Stimulated activated CD4-positive, alpha-beta T cell treated with anti-CD3 and anti-CD28 coated beads, Interleukin-12 subunit alpha, Interleukin-12 subunit beta, amount 100 ng/mL, for 4 hours (primary cell): ENCODE results near the gene MMAB.

Experiments used
- DNase-seq: peaks from one replicate; pipeline ENCODE4 v3.0.0-alpha.2; 2020

MMAB gene

DNA sequence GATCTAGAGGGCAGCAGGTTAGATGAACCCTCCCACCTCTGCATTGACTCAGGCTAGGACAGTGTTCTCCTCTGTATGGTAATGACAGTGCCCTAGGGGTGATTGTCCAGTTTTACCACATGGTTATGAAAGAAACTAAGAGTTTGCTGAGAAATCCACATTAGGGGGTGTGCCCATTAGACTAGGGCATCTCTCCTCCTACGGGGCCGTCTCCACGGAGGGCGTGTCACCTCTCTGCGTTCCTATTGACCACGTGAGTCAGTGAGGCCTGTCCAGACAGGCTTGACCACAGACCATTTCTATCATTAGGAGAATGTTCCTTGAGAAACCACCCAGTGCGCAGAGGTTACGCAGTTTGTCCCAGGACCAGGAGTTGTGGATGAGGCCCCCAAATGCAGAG is 8.6 kb upstream of the MMAB start:
- no peak for DNase-seq

DNA sequence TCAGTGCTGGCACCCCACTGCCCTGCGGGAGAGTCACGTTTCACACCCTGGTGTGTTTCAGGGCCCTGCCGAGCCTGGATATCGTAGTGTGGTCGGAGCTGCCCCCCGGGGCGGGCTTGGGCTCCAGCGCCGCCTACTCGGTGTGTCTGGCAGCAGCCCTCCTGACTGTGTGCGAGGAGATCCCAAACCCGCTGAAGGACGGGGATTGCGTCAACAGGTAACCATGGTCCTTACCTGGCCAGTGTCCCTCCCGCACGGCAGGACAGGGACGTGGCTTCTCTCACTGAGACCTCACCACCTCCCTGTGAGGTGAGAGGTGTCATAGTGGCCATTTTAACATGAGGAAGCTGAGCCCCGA is 8.0 kb upstream of the MMAB start:
- no peak for DNase-seq

DNA sequence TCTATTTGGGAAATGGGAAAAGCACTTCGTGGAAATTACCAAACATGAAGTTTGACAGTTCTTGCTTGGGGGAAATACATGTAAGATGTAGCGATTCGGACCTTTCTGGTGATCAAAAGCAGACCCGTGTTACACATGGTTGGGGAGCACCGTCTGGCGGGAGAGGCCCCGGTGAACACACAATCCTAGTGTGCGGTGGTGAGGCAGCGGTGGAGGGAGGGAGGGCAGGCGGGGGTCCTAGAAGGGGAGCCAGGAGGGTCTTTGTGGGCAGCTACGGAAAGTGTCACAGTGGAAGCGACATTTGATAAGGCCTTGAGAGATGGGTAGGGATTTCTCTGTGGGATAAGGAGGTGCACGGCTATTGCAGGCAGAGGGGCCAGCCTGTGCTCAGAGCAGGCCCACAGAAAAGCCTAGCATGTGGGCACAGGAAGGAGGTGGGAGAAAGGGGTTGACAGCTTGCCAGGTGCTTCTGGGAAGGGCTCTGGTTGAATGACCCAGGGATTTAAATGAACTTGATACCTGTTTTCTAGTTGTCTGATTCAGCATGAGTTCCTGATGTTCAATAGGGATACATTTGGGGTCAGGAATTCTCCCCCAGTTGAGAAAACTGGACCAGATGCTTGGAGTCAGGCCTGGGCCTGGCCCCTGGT is 7.5 kb upstream of the MMAB start:
- no peak for DNase-seq

DNA sequence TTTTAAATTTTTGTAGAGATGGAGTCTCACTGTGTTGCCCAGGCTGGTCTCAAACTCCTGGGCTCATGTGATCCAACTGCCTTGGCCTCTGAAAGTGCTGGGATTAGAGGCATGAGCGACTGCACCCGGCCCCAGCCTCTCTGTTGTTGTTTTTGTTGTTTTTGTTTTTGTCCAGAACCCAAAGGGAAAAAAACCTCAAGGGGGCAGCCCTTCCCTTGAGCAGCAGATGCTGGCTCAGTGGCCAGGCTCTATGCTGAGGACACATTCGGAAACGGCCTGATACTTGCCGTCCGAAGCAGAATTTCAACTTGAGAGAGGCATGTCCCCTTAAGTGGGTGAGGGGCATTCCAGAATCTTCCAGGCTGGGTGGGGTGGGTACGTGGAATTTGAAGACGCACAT is 7.0 kb upstream of the MMAB start:
- DNase-seq, result no peak

DNA sequence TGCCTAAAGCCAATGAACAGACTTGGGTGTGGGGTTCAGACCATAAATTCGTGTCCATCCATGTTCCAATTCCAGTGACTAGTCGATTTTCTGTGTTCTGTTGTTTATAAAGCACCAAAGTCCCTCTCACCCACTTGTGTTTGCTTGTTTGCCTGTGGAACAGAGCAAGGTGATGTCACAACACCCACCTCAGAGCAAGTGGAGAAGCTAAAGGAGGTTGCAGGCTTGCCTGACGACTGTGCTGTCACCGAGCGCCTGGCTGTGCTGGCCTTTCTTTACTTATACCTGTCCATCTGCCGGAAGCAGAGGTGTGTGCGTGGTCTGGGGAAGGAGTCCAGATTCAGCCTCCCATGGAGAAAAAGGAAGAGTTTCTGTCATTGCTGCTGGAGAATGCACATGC is 6.3 kb upstream of the MMAB start:
- DNase-seq, result no peak

DNA sequence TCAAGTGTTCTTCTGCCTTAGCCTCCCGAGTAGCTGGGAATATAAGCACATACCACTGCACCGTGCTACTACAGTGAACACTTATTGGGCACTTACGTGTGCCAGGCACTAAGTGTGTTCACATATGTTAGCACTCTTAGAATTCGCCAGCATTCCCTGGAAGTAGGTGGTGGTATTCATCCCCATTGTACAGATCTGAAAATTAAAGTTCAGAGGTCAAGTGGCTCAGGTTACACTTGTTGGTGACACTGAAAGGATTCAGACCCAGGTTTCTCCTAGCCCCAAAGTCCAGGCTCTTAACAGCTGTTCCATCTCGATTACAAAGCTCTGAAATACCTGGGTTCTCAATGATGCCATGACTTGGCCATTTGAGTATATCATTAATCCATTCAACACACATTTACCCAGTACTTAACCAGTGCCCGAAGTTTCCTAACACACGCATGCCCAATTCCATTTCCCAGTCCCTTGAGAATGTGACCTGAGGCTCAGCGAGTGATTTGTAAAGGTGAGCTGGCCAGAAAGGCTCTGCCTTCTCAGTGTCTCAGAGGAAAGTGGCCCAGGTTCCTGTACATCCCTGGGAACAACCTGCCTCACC is 5.1 kb upstream of the MMAB start:
- no peak for DNase-seq

DNA sequence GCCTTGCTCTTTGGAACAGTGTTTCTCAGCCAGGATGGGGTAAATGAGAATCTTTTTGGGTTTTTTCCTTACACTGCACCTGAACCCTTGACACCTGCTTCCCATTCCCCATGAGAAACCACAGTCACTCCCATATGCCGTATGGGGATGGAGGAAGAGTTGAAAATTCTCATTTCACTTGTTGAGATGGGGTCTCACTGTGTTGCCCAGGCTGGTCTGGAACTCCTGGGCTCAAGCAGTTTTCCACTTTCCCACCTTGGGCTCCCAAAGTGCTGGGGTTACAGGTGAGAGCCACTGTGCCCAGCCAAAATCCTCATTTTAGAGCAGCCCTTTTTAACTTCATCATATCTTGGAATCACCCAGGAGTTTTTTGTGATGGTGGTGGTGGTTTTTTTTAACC is 4.0 kb upstream of the MMAB start:
- DNase-seq, result no peak

DNA sequence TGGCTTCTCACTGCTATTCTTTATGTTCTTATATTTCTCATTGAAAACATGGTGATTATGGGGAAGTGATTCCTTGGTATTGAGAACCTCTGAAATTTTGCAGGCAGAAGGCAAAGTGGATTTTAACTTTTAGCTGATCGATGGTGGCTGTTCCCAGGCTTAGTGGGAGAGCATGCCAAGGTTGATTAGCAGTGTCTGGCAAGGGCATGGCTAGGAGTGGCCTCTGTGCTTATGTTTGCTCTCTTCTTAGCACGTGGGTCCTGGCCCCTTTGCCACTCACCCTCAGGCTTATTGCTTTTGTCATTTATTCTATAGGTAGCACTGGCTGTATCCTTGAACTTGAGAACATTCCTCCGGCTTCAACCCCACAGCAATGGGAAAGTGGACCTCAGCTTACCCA is 2.4 kb upstream of the MMAB start:
- no peak for DNase-seq

DNA sequence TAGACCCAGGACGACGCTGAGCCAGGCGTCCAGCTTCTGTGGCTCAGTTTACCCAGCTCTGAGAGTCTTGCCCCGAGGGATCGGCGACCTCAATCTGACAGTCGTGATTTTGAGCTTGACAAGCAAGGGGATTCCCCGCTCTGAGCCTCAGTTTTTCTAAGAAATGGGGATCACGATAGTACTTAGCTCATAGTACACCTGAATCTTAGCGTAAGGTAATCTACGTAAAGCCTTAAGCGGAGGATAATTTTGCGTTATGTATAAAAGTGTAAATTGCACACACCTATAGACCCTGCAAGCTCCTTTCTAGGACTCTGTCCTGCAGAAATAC is 575 bp upstream of the MMAB start:
- no peak for DNase-seq

DNA sequence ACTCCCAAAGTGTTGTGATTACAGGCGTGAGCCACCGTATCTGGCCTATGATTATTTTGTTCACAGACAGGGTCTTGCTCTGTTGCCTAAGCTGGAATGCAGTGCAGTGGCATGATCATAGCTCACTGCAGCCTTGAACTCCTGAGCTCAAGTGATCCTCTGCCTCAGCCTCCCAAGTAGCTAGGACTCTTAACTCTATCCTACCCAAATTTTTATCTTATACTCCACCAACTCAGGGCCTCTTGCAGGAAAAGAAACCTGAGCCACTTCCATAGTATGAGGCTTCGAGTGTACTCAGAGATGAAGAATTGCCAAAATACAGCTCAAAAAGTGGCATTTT is 828 bp downstream of the MMAB start:
- no peak for DNase-seq

DNA sequence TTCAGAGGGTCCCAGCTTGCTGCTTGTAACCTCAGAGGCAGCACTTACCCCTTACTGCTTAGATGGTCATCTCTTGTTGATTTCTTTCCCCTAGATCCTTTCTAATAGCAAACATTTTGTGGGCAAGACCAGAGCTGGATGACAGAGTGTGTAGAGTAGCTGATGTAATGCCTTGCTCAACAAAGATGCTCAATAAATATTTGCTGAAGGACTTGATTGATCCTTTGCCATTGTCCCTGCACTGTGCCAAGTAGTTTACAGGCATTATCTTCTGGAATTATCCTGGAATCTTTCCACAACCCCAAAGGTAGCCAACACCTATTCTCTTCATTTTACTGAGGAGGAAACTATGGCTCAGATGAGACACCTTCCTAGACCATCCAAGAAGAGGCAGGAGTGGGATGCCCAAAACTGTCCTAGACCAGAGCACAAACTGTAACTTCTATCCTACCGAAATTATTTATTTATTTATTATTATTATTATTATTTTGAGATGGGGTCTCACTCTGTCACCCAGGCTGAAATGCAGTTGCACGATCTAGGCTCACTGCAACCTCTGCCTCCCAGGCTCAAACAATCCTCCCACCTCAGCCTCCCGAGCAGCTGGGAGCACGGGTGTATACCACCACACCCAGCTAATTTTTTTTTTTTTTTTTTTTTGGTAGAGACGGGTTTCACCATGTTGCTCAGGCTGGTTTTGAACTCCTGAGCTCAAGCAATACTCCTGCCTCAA is 1.4 kb downstream of the MMAB start:
- DNase-seq, result no peak

DNA sequence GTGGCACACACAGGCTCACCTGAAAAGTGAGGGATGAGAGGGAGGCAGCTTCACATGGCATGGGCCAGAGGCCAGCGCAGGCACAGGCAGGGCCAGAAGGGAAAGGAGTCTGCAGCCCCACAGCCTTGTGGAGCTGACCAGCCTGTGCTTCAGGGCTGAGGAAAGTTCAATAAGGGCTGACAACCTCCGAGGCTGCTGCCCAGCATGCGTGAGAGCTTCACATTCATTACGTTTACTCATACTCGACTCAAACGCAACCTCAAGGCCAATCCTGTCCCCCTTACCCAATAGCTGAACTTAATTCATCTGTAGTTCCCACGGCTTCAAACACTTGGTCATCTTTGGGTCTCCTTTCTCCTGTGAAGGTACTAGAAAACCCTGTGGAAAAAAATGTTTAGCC is 4.8 kb downstream of the MMAB start:
- DNase-seq, result no peak

DNA sequence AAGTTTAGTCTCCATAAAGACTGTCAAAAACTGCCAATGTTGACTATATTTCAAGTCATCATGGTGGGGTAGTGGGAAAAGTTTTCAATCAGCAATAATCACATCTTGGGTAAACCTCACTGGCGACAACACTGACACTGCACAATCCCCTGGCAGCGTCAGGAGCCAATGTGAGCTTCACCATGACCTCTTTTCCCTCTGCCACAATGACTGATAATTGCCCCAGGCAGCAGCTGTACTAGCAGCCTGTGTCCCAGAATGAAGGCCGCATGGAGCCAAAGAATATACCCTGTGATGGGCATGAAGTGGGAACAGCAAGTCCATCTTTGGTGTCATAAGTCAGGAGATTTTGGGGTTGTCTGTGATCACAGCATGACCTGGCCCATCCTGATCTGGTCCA is 5.3 kb downstream of the MMAB start:
- no peak for DNase-seq

DNA sequence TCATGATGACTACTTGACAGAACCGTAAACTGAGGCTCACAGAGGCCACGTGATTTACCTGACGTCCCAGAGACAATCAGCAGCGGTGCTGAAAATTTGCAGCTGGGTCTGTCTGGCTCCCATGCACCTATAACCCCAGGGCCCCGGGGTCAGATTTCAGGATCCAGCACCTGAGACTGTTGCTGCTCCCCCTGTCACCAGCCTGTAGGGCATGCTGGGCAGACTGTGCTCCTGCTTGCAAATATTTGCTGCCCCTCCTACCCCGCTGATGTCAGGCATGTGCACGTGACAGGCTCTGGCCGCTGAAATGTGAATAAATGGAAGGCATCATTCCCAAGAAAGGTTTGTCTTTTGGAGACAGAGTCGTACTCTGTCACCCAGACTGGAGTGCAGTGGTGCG is 6.0 kb downstream of the MMAB start:
- DNase-seq, result no peak

DNA sequence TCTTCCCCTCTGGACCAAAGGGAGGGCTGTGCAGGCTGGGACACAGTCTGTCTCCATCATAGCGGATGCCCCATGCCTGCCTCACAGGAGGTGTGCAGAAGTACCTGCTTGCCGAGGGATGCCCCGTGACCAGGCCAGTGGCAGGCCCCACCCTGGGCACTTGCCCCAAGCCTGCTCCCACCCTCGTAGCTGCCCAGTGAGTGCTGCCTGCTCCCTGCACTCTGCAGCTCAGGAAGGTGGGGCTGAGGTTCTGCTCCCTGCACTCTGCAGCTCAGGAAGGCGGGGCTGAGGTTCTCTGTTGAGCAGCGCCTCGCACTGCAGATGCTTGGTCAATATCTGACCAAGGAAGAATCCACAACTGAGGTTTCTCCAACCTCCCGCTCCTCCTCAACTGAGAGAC is 6.9 kb downstream of the MMAB start:
- no peak for DNase-seq

DNA sequence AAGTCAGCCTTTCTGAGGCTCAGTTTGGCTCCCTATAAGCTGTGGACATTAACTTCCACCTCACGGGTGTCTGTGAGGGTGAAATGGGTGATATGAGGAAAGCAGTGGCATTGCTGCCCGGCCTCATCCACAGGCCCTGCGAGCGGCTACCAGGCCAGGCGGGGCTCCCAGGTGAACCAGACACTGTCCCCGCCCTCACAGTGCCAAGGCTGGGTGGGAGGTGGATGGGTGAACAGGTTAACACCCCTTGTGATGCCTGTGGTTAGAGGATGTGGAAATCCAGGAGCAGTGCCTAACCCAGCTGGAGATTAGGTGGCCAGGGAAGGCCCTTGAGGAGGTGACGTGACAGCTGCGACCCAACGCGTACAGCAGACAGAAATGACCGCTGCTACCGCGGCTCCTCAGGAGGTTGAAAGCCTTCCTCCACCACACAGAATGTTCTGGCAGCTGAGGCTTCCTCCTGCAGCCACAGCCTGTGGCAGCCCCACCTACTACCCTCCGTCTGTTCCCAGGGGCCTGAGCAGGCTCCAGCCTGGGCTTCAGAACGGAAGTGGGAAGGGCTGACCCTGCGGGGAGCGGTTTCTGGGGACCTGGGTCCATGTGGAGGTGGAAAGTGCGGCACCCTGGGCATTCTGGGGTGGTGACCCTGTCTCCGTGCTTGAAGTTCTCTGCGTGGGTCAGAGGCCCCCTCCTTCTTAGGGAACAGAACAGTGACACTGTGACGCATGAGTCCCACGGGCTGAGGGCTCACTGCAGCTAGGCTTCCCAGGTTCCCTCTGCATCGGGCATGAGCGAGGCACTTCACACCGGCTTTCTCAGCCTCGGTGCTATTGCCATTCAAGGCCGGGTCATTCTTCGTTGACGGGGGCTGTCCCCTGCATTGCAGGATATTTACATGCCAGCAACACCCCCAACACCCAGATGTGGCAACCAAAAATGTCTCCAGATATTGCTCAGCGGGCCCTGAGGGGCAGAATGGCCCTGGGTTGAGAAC is 9.7 kb downstream of the MMAB start:
- DNase-seq, result no peak

DNA sequence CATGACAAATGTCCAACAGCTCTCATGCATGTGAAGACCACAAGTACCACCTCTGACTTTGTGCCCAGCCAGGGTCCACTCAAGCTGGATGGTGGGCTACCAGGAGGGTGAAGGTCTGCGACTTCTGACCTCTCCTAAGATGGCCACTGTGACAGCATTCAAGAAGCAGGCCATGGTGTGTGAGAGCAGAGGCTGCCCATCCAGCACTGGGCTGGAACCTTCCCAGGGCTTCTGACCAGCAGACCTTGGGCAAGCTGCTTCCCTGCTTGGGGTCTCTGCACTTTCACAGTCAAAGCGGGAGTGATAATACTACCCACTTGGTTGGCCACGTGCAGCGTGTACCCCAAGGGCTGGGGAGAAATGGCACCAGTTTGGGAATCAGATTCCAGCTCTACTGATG is 10.4 kb downstream of the MMAB start:
- DNase-seq, result no peak

DNA sequence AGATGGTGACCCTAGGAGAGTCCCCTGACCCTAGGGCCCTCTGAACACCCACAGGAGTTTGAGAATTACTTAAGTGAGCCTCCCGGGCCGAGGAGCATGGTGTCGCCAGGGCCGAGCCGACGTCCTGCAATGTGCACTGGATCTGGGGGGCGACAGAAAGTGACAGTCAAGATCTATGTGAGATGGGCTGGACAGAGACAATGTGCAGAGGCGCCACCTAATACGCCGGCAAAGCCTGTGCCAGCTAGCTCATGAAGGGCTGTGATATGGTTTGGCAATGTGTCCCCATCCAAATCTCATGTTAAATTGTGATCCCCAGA is 11.6 kb downstream of the MMAB start:
- DNase-seq, result no peak

DNA sequence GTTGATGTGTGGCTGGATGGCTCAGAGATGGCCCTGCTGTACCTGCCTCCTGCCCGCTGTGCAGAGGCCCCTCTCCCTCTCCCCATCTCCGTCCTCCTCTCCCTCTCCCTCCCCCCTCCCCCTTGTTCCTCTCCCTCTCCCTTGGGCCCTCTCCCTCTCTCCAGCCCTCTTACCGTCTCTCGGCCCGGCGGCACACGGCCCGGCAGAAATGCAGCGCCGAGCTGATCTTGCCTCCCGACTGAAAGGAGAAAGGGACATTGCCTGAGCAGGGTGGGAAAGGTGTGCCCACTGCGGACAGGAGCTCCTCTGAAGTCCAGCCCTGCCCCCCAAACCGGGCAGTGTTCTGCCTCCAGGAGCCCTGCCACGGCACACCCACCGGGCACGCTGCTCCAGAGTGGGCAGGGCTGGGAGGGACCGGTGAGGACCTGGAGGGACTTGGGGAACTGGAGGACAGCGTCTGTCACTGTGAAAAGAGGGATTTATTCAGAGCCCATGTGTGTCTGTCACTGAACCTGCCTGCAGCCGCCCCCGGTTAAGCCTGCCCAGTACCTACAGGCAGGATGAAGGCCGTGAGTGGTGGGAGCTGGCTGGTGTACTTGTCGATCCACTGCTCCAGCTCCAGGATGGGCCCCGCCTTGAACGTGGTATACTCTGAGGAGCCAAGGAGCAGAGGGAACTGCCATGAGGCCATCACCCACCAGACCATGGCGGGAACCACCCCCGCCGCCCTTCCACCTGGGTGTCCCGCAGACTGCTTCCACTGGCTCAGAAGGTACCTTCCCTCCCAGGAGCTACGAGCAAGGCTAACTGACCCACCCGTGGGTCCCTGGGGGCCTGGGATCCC is 12.2 kb downstream of the MMAB start:
- DNase-seq, result no peak

DNA sequence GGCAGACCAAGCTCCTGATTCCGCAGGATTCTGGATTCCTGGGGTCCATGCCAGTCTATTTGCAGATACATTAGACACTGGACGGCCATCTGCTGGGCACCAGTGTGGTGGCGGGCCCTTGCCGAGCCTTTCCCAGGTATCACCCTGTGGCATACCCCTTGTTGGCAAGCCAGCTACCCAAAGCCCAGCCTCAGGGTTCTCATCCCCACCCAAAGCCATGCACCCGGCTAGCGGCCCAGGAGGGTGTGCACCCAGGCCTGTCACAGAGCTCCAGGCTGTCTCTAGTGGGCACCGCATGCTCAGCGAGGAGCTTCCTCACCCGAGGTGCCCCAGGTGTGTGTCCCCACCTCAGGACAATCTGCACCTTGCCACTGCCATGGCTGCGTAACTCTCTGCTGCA is 13.7 kb downstream of the MMAB start:
- no peak for DNase-seq

DNA sequence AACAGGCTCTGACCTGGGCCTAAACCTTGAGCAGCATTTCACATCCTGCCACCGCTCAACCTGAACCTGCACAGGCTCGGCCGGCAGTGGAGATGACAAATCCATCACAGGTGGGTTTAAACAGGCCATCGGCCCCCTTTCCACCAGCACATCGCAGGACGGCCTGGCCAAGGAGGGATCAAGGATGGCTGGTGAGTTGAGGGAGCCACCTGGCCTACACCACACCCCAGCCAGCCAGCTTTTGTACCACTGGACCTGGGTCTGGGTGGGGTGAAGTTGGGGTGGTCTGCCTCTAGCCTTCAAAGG is 14.2 kb downstream of the MMAB start:
- no peak for DNase-seq

DNA sequence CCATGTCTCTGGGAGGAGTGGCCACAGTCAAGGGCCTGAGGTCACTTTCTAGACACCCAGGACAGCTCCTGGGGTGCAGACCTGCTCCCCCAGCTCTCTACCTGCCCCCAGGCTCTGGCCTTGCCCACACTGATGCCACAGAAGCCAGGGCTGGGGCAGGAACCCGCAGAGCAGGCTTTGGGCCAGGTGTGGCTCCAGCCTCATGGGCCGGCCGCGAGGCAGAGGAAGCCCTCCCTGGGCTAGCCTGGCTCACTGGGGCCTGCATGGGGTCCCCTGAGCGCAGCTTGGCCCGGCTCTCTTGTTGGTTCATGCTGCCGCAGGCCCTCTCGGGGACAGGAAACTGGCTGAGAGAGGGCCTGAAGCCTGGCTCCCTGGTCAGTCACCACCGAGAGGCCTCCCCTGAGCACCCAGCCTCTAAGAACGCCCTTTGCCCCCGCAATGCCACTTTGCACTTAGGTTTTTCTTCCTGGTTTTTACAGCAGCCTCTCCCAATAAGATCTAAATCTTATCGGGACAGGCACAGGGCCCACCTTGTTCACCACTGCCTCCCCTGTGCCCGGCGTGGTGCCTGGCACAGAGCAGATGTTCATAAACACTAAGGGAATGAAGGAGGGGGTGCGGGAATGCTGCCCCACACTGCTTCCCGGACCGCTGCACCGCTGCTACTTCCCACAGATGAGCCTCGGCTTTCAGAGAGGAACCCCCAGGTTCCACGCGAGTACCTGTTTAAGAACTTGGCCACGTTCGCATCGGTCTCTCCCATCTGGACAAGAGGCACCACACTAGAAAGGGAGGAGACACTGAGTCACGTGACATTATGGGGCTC is 14.7 kb downstream of the MMAB start:
- no peak for DNase-seq
